DMS114 treated with DMSO at 0.1 percent for 48 hours (cell line): ENCODE data around the gene ANO6.

Source experiments
- DNase-seq: peaks from one replicate; lab custom pipeline; 2025; ENCODE audit not compliant: unreplicated experiment; lab: John Stamatoyannopoulos, UW

Gene ANO6

DNA sequence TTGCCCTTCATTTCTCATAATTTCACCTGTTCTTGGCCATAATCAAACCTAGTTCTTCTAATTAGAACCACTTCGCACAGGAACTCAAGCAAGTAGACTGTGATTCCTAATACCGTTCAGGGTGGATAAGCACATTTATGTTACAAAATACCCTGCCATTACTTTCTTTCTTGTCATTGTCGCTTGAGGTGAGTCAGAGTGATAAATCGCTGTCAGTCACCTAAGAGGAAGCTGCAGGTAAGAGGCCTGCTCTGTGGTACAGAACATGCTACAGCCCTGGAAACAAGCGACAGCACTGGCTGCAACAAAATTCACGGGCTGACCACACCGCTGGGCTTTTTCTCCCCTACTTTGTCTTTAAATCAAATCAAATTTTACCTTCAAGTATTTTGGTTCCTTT is 218.2 kb downstream of the ANO6 start:
- no peak for DNase-seq

DNA sequence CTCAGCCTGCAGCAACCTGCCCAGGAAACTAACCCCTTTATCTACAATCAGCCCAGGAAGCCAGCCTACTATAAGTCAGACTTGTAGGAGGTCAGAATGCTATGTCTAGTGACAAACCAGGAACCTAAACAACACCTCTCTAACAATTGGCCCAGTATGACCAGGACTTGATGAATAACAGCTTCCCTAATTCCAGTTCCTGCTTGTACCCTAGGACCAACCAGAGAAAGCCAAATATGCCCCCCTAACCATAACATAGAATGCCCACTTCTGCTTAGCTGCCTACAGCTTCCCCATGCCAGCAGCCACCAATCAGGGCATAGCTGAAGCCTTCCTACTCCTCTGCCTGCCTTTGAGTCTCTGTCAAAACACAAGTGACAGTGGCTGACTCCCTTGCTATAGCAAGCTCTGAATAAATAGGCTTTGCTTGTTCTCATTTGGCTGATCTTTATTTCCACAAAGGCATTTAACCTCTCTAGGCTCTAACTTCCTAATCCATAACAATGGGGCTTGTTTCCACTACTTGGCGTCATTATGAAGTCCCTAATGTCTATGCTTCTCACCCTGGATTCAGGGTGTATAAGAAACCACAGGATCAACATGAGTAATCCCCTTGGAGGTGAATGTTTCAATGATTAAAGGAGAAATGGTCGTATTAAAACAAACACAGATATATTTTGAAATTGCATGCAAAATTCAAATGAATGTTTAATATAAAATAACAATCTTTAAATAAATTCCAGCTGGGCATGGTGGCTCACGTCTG is 220.2 kb downstream of the ANO6 start:
- no peak for DNase-seq

DNA sequence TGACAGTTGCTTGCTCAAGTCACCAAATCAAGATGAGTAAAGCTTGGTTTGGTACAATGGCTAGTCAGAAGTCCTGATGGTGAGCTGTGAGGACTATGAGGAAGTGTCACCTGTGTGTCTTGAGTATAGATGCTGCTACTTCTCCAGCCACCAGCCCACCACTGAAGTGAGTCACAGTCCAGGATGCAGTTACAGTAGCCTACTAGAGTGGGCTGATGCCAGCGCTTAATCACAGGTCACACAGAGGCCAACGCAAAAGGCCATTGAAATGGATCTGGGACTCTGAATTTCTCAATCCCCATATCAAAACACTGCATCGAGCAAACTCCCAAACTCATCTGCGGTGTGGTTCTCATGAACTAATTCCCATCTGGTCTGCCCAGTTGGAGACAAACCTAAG is 223.1 kb downstream of the ANO6 start:
- no peak for DNase-seq

- no peak for DNase-seq
Observed at GRCh38 chr12:45446013-45446412, 230.1 kb downstream of the ANO6 start.

DNA sequence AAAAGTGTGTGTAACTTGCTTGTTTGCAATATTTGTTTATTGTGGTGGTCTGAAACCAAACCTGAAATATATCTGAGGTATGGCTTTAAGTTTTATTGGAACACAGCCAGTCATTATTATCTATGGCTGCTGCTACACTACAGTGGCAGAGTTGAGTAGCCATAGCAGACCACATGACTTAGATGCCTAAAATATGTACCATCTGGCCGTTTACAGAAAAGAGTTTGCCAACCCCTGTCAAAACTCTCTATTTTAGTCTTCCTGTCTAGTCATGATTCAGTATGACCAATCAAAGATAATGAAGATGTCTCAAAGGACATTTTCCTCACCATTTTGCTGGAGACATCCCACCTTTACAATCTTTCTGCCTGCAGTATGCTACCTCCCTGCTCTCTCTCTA is 242.3 kb downstream of the ANO6 start:
- no peak for DNase-seq

GRCh38 chr12:45458854-45459807 is 243.2 kb downstream of the ANO6 start:
- no peak for DNase-seq

DNA sequence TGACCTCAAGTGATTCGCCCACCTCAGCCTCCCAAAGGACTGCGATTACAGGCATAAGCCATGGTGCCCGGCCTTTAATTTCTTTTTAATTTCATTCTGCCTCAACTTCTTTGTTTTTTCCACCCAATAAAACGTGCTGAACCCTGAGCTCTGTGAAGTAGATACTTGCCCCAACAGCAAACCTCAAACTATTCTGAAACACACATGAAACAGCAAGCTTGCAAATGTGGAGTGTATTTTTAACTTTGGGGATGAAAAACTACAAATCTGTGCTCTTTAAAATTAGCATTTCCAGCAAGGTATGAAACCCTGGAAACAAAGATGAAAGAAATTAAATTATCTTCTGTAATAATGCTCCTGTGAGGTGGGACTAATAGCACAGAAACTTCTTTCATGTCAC is 246.6 kb downstream of the ANO6 start:
- no peak for DNase-seq

- no peak for DNase-seq
Observed at GRCh38 chr12:45464699-45465098, 248.8 kb downstream of the ANO6 start.

DNA sequence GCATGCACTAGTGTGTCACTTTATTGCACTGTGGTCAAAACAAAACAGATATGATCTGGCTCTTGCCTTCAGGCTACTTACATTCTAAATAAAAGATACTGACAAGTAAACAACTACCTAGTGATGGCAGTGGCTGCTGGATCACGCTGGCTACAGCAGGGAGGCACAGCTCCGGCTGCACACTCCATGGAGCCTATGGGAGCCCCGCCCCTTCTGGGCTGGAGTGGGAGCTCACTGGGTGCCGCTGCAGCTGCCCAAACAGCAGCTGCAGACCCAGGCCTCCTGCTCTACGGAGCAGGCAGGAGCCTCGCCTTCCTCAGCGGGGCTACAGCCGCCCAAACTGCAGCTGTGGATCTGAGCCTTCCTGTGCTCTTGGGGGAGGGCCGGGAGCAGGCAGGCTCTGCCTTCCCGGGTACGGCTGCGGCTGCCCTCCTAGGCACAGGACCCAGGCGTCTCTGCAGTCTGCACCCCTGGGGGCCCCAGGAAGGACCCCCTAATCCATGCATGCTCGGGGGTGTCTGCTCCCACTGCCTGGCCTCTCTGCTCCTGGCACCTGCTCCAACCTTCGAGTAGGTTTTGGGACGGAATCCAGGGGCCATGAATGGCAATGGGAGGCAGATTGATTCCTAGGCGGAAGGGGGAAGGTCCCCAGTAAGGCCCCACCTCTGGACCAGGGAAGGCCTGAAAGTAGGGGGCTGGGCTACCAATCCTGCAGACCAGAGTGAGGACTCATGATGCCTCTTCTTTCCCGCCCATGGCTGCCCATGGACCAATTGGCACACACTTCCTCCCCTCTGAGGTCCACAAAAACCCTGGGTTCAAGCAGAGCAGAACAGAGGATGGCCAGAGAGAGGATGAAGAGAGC is 253.1 kb downstream of the ANO6 start:
- no peak for DNase-seq

DNA sequence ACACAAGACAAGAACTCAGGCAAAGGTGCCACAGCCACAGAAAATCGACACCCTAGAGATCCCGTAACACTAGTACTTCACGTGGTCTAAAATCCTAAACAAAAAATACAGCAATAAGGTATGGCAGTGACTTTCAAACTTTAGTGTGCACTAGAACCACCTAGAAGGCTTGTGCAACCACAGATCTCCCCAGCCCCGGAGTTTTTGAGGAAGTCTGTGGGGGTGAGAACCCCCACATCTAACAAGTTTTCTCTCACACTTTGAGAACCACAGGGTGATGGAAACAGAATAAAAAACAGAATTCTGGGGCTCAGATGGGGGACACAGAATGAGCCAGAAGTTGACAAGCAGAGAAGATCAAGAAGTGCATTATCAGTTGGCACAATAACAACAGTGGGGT is 254.0 kb downstream of the ANO6 start:
- DNase-seq, result no peak

- DNase-seq, result no peak
Observed at GRCh38 chr12:45473636-45474035, 257.7 kb downstream of the ANO6 start.

- no peak for DNase-seq
Observed at GRCh38 chr12:45475594-45475993, 259.7 kb downstream of the ANO6 start.

- no peak for DNase-seq
Observed at GRCh38 chr12:45477526-45477925, 261.6 kb downstream of the ANO6 start.

DNA sequence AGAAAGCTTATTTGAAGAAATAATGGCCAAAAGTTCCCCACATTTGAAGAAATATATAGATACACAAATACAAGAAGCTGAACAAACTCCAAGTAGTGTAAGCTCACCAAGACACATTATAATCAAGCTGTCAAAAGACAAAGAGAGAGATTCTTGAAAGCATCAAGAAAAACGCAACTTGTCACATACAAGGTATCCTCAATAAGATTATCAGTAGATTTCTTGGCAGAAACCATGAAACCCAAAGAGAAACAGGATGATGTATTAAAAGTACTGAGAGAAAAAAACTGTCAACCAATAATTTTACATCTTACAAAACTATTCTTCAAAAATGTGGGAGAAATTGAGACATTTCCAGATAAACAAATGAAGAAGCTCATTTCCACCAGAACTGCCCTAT is 263.0 kb downstream of the ANO6 start:
- no peak for DNase-seq

DNA sequence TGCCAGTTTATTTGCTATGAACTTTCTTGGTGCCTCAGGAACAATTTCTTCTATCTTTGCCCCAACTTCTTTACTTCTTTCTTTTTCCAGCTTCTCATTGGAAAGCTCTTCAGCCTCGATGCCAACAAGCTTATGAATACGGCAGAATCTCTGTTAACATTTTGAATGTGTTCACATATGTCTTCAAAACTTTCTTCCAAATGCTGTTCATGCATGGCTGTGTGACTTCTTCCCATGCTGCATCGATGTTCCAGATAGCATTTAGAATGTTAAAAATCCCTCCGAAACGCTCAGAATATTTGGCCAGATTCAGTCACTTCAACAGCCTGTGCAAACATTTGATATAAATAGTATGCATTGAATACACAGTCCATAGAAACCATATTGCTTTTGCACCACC is 265.9 kb downstream of the ANO6 start:
- DNase-seq, result no peak

DNA sequence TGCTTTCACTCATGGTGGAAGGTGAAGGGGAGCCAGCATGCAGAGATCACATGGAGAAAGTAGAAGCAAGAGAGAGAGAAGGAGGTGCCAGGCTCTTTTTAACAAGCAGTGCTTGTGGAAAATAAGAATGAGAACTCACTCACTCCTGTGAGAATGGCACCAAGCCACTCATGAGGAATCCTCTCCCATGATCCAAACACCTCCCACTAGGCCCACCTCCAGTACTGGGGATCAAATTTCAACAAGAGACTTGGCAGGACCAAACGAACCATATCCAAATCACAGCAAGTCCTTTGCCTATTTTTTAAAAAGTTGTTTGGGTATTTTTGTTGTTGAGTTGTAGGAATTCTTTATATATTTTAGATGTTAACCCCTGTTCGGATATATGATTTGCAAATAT is 267.7 kb downstream of the ANO6 start:
- DNase-seq, result no peak
